Measurements from ENCODE around the gene SNAP47.

The SNAP47 gene

DNA sequence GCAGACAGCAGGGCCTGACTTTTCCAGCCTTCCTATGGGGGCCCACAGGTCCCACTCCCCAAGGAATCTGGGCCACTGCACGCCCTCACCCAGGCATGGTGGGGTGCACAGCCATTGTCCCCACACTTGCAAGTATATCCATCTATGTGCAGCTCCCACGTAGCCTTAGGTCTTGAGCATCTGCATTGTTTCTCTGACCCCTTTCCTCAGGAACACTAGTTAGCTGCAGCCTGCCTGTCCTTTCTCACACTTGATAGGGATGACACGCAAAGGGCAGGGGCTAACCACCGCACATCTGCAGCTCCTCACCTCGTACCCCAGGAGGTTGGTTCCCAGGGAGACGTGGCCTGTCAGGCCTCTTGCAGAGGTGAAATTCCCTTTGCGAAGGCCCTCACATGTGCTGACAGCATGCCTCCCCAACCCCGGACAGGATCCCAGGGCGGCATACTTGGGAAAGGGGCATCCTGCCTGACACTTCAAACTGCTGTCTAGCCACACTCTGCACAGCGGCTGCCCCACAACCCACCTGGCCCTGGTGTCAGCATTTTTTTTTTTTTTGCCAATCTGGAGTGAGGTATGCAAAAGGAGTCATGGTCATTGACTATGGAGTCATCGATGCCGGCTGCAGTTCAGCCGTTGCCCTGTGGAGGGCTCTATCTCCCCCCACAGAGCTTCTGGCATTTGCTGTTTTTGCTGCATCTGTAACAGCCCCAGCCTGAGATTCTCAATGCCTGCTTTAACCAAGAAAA is 5.2 kb upstream of the SNAP47 start:
- Histone ChIP-seq H3K4me2 (peak overlapping the region in 6 of 11 experiments; percentile 93 to 98 (median 96); a peak in 9 of 22 replicates), H4K20me1 (peaks cover 0 to 63% (median 56%) of the 10 kb centered on the region in 11 experiments; a peak in 19 of 22 replicates), H3K9ac (no peak overlapping the region; a peak in 1 of 22 replicates), H3K4me3 (no peak overlapping the region), H3K9me3 (replicated peaks in 1 of 11) (peaks cover 0 to 3% (median 0%) of the 10 kb centered on the region in 11 experiments; a peak in 3 of 22 replicates), H3K4me1 (peaks cover 38 to 62% (median 49%) of the 10 kb centered on the region in 10 experiments), H3K36me3 (peaks cover 26 to 36% (median 33%) of the 10 kb centered on the region in 11 experiments), H3K27me3 (no peaks in the 10 kb centered on the region), H3K27ac (no peak overlapping the region)
- no peak for TF ChIP-seq Cebpa-rat (IDR thresholded peaks at IDR 0.05)

DNA sequence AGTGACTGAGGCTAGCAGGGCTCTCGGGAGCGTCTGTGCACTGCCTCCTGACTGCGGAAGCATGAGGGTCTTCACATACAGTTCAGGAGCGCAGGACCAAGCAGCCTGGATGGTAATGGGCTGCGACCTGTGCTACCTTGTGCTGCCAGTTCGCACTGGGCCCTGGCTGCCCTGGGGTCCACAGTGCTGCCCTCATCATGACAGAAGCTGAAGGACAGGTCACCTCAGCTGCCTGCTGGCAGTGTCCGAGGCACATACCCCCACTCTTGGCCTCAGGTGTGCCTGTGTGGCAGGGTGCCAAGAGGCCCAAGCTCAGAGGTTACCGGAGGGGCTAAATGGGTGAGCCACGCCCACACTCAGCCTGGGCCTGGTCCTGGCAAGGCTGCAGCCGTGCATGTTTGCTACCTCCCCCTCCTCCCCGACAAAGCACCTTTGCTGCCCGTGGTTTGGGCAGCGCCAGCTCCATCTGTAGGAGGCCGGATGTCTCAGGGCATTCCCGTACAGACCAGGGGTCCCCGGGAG is 4.5 kb upstream of the SNAP47 start:
- Histone ChIP-seq H3K27me3 (no peaks in the 10 kb centered on the region), H3K27ac (no peak overlapping the region), H3K9ac (no peak overlapping the region; a peak in 1 of 22 replicates), H3K4me2 (no peak overlapping the region), H4K20me1 (peaks cover 0 to 64% (median 56%) of the 10 kb centered on the region in 11 experiments; a peak in 19 of 22 replicates), H3K36me3 (peaks cover 26 to 36% (median 33%) of the 10 kb centered on the region in 11 experiments), H3K9me3 (replicated peaks in 1 of 11) (no peaks in the 10 kb centered on the region), H3K4me1 (peaks cover 38 to 62% (median 49%) of the 10 kb centered on the region in 10 experiments), H3K4me3 (no peak overlapping the region)
- TF ChIP-seq Cebpa-rat (IDR thresholded peaks at IDR 0.05): no peak

DNA sequence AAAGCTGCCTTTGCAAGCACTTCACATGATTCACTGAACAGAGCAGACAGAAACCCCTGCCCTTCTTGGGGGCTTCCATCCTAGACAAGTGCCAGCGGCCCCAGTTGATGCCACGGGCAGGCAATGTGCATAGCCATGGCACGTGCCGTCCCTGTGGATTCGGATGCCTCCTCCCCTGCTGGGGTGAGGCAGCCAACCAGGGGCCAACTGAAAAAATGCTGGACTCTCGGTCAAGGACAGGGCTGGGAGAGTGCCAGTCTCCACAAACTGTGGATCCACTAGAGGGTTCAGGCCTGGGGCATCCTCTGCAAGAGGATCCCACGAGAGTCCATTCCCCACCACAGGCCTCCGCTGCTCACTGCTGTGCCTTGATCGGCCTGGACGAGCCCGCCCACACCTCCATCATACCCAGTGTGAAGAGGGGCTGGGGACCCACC is 4.0 kb upstream of the SNAP47 start:
- peaks cover 0 to 70% (median 58%) of the 10 kb centered on the region in 11 experiments; a peak in 19 of 22 replicates for H4K20me1 ChIP-seq

DNA sequence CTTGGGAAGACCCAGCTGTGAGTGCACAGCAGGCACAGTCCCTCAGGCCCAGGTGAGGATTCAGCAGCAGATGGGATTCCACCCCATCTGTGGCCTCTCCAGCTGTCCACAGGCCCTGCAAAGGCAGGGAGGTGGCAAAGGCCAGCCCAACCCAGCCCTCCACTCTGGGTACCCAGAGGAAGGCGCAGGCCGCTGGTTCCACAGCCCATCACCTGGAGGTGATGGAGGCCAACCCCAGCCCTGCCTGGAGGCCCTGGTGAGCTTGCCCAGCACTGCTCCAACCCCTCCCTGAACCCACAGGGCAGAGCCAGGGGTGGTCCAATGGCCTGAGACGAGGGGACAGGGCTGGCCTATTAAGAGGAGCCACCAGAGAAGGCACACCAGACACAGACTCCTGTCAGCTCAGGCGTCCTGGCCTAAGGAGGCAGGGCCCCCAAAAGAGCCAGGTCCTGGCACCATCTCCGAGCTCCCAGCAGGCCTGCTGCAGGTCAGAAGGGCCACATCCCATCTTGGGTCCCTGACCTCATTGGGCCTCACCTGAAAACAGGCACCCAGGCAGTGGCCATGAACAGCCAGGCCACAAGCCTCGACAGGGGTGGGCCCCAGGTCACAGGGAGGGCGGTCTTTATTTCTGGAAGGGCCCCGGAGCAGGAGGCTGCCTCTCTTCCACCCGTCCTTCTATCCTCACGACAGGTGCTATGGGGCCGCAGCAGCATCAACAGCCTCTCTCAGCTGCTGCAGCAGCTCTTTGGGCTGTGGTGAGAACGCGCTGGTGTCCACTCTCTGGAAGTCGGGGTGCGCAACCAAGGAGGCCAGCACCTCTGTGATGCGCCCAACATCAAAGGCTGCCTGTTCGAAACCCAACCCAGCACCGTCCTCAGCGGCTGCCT is 3.3 kb upstream of the SNAP47 start:
- no peak for TF ChIP-seq Cebpa-rat (IDR thresholded peaks at IDR 0.05)
- Histone ChIP-seq H3K9me3 (replicated peaks in 1 of 11) (no peaks in the 10 kb centered on the region), H3K36me3 (peaks cover 26 to 36% (median 33%) of the 10 kb centered on the region in 11 experiments), H3K4me3 (no peak overlapping the region), H3K9ac (no peak overlapping the region; a peak in 1 of 22 replicates), H3K27me3 (no peaks in the 10 kb centered on the region), H4K20me1 (peaks cover 0 to 77% (median 59%) of the 10 kb centered on the region in 11 experiments; a peak in 19 of 22 replicates), H3K4me2 (no peak overlapping the region), H3K27ac (no peak overlapping the region), H3K4me1 (peaks cover 50 to 71% (median 60%) of the 10 kb centered on the region in 10 experiments)

More for the DNA sequence above, 4.0 kb upstream of the SNAP47 start:
- Histone ChIP-seq H3K27me3 (no peaks in the 10 kb centered on the region), H3K27ac (no peak overlapping the region), H3K36me3 (peaks cover 26 to 36% (median 33%) of the 10 kb centered on the region in 11 experiments), H3K9me3 (replicated peaks in 1 of 11) (no peaks in the 10 kb centered on the region), H3K9ac (peak overlapping the region in 1 of 11 experiments; percentile 9; a peak in 1 of 22 replicates), H3K4me2 (no peak overlapping the region), H3K4me3 (no peak overlapping the region), H3K4me1 (peaks cover 44 to 67% (median 54%) of the 10 kb centered on the region in 10 experiments)
- no peak for TF ChIP-seq Cebpa-rat (IDR thresholded peaks at IDR 0.05)

DNA sequence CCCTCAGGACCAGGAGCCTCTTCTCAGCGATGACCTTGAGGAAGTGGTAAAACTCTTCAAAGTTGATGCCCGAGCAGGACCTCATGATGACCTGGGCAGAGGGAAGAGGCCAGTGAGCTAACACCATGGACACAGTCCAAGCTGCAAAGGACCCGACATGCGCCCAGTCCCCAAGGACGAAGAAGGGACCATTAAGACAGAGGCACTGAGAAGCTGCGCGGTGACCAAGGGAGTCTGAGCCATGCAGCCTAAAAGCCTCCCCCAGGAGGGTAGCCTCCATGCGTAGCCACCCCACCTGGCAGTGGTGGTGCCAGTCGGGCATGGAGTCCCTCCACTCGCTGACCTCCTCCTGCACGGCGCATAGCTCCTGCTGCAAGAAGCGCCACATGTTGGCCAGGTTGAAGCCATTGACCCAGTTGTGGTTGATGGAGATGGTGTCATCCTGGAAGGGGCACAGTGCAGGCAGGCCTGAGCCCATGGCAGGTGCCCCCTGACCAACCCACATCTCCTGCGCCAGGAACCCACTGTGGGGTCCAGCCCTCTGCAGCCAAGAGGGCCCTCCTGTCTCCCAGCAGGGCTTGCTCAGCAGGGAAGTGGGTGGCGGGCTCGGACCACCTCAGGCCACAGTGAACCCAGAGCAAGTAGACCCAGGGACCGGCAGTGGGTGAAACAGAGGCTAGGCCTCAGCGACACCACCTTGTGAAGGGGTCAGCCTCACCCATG is 2.5 kb upstream of the SNAP47 start:
- H3K4me3 ChIP-seq: 0 out of 20 replicates have a peak overlapping the region, but pooled peaks of 1 of the 10 experiments have one; percentile 4
- H3K4me2 ChIP-seq: peak overlapping the region; percentile 90 to 99 (median 99); a peak in 16 of 22 replicates
- peaks cover 42 to 68% (median 58%) of the 10 kb centered on the region in 10 experiments for H3K4me1 ChIP-seq
- no peak overlapping the region for H3K27ac ChIP-seq
- no peak for TF ChIP-seq Cebpa-rat (IDR thresholded peaks at IDR 0.05)
- no peaks in the 10 kb centered on the region for H3K27me3 ChIP-seq
- H3K9me3 ChIP-seq (replicated peaks in 1 of 11): no peaks in the 10 kb centered on the region
- H3K36me3 ChIP-seq: peaks cover 26 to 36% (median 33%) of the 10 kb centered on the region in 11 experiments
- H4K20me1 ChIP-seq: peaks cover 0 to 85% (median 65%) of the 10 kb centered on the region in 11 experiments; a peak in 19 of 22 replicates
- peak overlapping the region in 4 of 11 experiments; percentile 86 to 91 (median 91); a peak in 2 of 22 replicates for H3K9ac ChIP-seq

DNA sequence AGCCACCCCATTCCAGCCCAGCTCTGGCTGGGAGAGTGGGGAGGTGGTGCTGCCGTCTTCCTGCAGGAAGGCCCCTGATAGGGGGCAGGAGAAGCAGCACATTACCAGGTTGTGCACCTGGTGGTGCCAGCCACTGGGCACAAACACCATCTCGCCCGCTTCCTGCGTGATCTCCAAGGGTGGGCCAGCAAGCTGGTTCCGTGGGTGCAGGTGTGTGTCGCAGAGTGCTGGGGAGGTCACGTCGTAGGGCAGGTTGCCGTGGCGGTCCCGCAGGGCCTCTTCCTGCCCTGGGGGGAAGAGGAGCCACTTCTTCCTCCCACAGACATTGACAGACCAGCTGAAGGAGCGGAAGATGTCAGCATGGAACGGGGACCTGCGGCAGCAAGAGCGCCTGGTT is 1.9 kb upstream of the SNAP47 start:
- peak overlapping the region in 10 of 11 experiments; percentile 86 to 96 (median 90); a peak in 14 of 22 replicates for H3K9ac ChIP-seq
- no peak for TF ChIP-seq Cebpa-rat (IDR thresholded peaks at IDR 0.05)
- H3K4me2 ChIP-seq: peak overlapping the region; percentile 90 to 99 (median 99)
- peaks cover 26 to 36% (median 33%) of the 10 kb centered on the region in 11 experiments for H3K36me3 ChIP-seq
- H3K27ac ChIP-seq: no peak overlapping the region
- H4K20me1 ChIP-seq: peaks cover 0 to 90% (median 65%) of the 10 kb centered on the region in 11 experiments; a peak in 19 of 22 replicates
- no peaks in the 10 kb centered on the region for H3K9me3 ChIP-seq (replicated peaks in 1 of 11)
- no peaks in the 10 kb centered on the region for H3K27me3 ChIP-seq
- peak overlapping the region in 8 of 10 experiments; percentile 83 to 98 (median 90); a peak in 15 of 20 replicates for H3K4me3 ChIP-seq
- H3K4me1 ChIP-seq: peaks cover 39 to 64% (median 54%) of the 10 kb centered on the region in 10 experiments

DNA sequence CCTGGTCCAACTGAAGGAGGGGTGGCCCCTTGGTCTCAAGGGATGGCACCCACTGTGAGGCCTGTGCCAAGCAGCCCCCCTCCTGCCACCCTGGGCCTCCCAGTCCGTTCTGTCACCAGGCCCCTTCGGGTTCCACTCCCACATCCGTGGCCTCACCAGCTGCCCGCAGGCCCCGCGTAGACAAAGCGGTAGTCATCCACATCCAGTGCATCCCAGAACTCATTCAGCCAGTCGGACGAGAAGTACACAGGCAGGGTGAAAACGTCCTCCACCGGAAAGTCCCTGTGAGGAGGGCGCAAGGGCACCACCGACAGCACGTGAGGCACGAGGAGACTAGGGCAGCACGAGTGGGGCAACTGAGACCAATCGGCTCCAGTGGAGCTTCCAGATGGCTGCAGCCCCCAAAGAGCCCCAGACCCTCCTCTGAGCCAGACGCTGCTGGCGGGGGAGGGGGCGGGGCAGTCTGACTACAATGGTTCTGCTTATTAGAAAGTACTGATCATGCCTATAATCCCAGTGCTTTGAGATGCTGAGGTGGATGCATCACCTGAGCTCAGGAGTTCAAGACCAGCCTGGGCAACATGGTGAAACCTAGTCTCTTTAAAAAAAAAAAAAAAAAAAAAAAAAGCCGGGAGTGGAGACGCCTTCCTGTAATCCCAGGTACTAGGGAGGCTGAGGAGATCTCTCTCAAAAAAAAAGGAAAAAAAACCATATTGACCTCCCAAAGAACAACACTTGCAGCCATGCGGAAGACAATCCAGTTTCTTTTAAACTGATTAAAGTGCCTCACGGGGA is 1.3 kb upstream of the SNAP47 start:
- no peaks in the 10 kb centered on the region for H3K27me3 ChIP-seq
- peak overlapping the region; percentile 90 to 99 (median 99) for H3K4me2 ChIP-seq
- peak overlapping the region in 10 of 11 experiments; percentile 75 to 90 (median 87); a peak in 19 of 22 replicates for H3K27ac ChIP-seq
- peaks cover 0 to 93% (median 68%) of the 10 kb centered on the region in 11 experiments; a peak in 19 of 22 replicates for H4K20me1 ChIP-seq
- no peak for TF ChIP-seq Cebpa-rat (IDR thresholded peaks at IDR 0.05)
- no peaks in the 10 kb centered on the region for H3K9me3 ChIP-seq (replicated peaks in 1 of 11)
- H3K4me3 ChIP-seq: peak overlapping the region; percentile 83 to 98 (median 90)
- H3K4me1 ChIP-seq: peaks cover 34 to 64% (median 52%) of the 10 kb centered on the region in 10 experiments
- peak overlapping the region; percentile 86 to 96 (median 91) for H3K9ac ChIP-seq
- peaks cover 29 to 41% (median 33%) of the 10 kb centered on the region in 11 experiments for H3K36me3 ChIP-seq
